HCT116 (cell line): ENCODE data around the gene ATF2. TPM values are rescaled to one million over a fixed set of nuclear protein-coding genes. Genes with fewer than 3 reads are reported as not detected.

ENCODE experiments used
- ATAC-seq: fragments of 200-7000 bp; cut with Tn5 transposase; 2 replicates; pipeline ENCODE4 v1.9.1; 2020; ENCODE audit warnings: mild to moderate bottlenecking, moderate library complexity
- BruUV-seq: library from RNA; stranded (reverse); fragments of 400-500 nt; replicated peaks from 2 replicates; lab custom pipeline; 2021; lab: Mats Ljungman, UMichigan
- CTCF ChIA-PET: fragments of 300-600 bp; sonication (Branson Sonifier 250); formaldehyde crosslinking; loops from one replicate; lab custom pipeline; 2021; ENCODE audit warnings: antibody characterized with exemption; lab: Charles Lee
- POLR2A ChIA-PET: fragments of 300-600, 350-600 bp; sonication (Branson Sonifier 250); formaldehyde crosslinking; loops from one replicate; lab custom pipeline; 2021; ENCODE audit warnings: antibody characterized with exemption; lab: Charles Lee
- RAD21 ChIA-PET, 2 experiments: fragments of 300-600 bp; sonication (Branson Sonifier 250); formaldehyde crosslinking; loops; one replicate each; lab custom pipeline; 2023; ENCODE audit warnings: low total read pairs in 2 of 2; ENCODE audit not compliant: uncharacterized antibody in 2 of 2, unreplicated experiment in 2 of 2, low non-redundant PET in 1 of 2; lab: Charles Lee
- DNase-seq: peaks from one replicate; pipeline ENCODE4 v3.0.0-alpha.2; 2010; ENCODE audit warnings: low read depth, low spot score
- H2AFZ ChIP-seq: fragments of 200-600 bp; shearing (Covaris generic), sonication (generic); 2 replicates; pipeline ENCODE4 v1.6.1; 2017; ENCODE audit warnings: low read depth, mixed run types, mixed read lengths, antibody characterized with exemption, low read length; ENCODE audit not compliant: poor library complexity, severe bottlenecking
- H3K27ac ChIP-seq: 2 replicates; pipeline ENCODE4 v1.5.1; 2012; ENCODE audit warnings: low read depth, low read length
- H3K27me3 ChIP-seq: fragments of 200-600 bp; sonication (generic); 2 replicates; pipeline ENCODE4 v1.6.1; 2016; ENCODE audit warnings: mixed run types, low read length, mixed read lengths; ENCODE audit not compliant: insufficient read depth
- H3K36me3 ChIP-seq, 2 experiments: fragments of 200-500 bp in 1 of 2; fragments of 200-600 bp in 1 of 2; sonication (Bioruptor generic) in 1 of 2; sonication (generic) in 1 of 2; 2 replicates each; pipeline versions ENCODE4 v1.5.1 to v1.6.1; 2014 to 2016; ENCODE audit warnings: low read length in 2 of 2, inconsistent platforms in 1 of 2, mixed read lengths in 1 of 2, mixed run types in 1 of 2; ENCODE audit not compliant: insufficient read depth in 2 of 2, control insufficient read depth in 1 of 2
- H3K4me1 ChIP-seq, 2 experiments: fragments of 200-600 bp in 1 of 2; sonication (generic) in 1 of 2; 2 replicates each; pipeline versions ENCODE4 v1.5.1 to v1.6.1; 2012 to 2017; ENCODE audit warnings: low read length in 2 of 2, inconsistent platforms in 1 of 2, mild to moderate bottlenecking in 1 of 2, mixed read lengths in 1 of 2, mixed run types in 1 of 2, moderate library complexity in 1 of 2; ENCODE audit not compliant: insufficient read depth in 2 of 2, control insufficient read depth in 1 of 2
- H3K4me2 ChIP-seq: fragments of 200-600 bp; sonication (generic); 2 replicates; pipeline ENCODE4 v1.6.1; 2017; ENCODE audit warnings: mixed run types, low read length, mixed read lengths
- H3K4me3 ChIP-seq, 2 experiments: fragments of 200-600 bp in 1 of 2; sonication (generic) in 1 of 2; replicated peaks in 1 of 2; 2 replicates each; pipeline ENCODE4 v1.5.1; 2011 to 2016; ENCODE audit warnings: low read length in 2 of 2, control low read depth in 1 of 2, low read depth in 1 of 2, mild to moderate bottlenecking in 1 of 2, mixed read lengths in 1 of 2, mixed run types in 1 of 2
- H3K79me2 ChIP-seq: fragments of 200-600 bp; sonication (generic); 2 replicates; pipeline ENCODE4 v1.6.1; 2017; ENCODE audit warnings: mild to moderate bottlenecking, mixed run types, low read length, moderate library complexity, mixed read lengths; ENCODE audit not compliant: insufficient read depth
- H3K9ac ChIP-seq: fragments of 200-600 bp; sonication (generic); 2 replicates; pipeline ENCODE4 v1.6.1; 2016; ENCODE audit warnings: low read length, mixed read lengths
- H3K9me2 ChIP-seq: fragments of 200-600 bp; sonication (generic), shearing (Covaris generic); 2 replicates; pipeline ENCODE4 v1.6.1; 2017; ENCODE audit warnings: mixed run types, mild to moderate bottlenecking, moderate library complexity; ENCODE audit not compliant: insufficient read depth
- H3K9me3 ChIP-seq, 2 experiments: fragments of 200-500 bp in 1 of 2; fragments of 200-600 bp in 1 of 2; sonication (Bioruptor generic) in 1 of 2; sonication (generic) in 1 of 2; 2 replicates each; pipeline ENCODE4 v1.6.1; 2014 to 2017; ENCODE audit warnings: low read length in 2 of 2, mixed read lengths in 2 of 2, inconsistent platforms in 1 of 2, low read depth in 1 of 2, mild to moderate bottlenecking in 1 of 2, mixed run types in 1 of 2, moderate library complexity in 1 of 2; ENCODE audit not compliant: control insufficient read depth in 1 of 2, insufficient read depth in 1 of 2
- H4K20me1 ChIP-seq: fragments of 200-600 bp; sonication (generic), shearing (Covaris generic); 2 replicates; pipeline ENCODE4 v1.6.1; 2017; ENCODE audit warnings: mixed run types, mild to moderate bottlenecking, moderate library complexity; ENCODE audit not compliant: insufficient read depth
- CBX3 ChIP-seq: IDR thresholded peaks from 2 replicates; pipeline ENCODE4 v1.6.1; 2012; ENCODE audit warnings: low read depth
- CEBPB ChIP-seq: IDR thresholded peaks from 2 replicates; pipeline ENCODE4 v1.6.1; 2012; ENCODE audit warnings: low read depth
- ELF1 ChIP-seq: IDR thresholded peaks from 2 replicates; pipeline ENCODE4 v1.6.1; 2012; ENCODE audit warnings: low read depth, borderline replicate concordance
- EZH2 ChIP-seq: fragments of 200-600 bp; sonication (generic); IDR thresholded peaks from 2 replicates; pipeline ENCODE4 v1.6.1; 2017; ENCODE audit warnings: antibody characterized with exemption, mixed run types
- JUND ChIP-seq: IDR thresholded peaks from 2 replicates; pipeline ENCODE4 v1.6.1; 2012
- POLR2AphosphoS5 ChIP-seq: IDR thresholded peaks from 2 replicates; pipeline ENCODE4 v1.6.1; 2011; ENCODE audit warnings: mild to moderate bottlenecking, low read depth, low read length, moderate library complexity
- RAD21 ChIP-seq: IDR thresholded peaks from 2 replicates; pipeline ENCODE4 v1.6.1; 2012; ENCODE audit warnings: low read depth, mild to moderate bottlenecking
- SIN3A ChIP-seq: IDR thresholded peaks from 2 replicates; pipeline ENCODE4 v1.6.1; 2012; ENCODE audit warnings: low read depth
- SP1 ChIP-seq: IDR thresholded peaks from 2 replicates; pipeline ENCODE4 v1.6.1; 2012; ENCODE audit warnings: low read depth
- SRF ChIP-seq: IDR thresholded peaks from 2 replicates; pipeline ENCODE4 v1.6.1; 2012; ENCODE audit warnings: low read depth
- TCF7L2 ChIP-seq: IDR thresholded peaks from 2 replicates; pipeline ENCODE4 v1.7.0; 2011; ENCODE audit warnings: borderline replicate concordance, inconsistent platforms; ENCODE audit not compliant: insufficient read depth, insufficient read length; ENCODE audit errors: extremely low read depth
- YY1 ChIP-seq: IDR thresholded peaks from 2 replicates; pipeline ENCODE4 v1.6.1; 2011; ENCODE audit warnings: low read length, low read depth, moderate library complexity, mild to moderate bottlenecking; ENCODE audit not compliant: insufficient replicate concordance; ENCODE audit errors: extremely low read depth
- ZBTB33 ChIP-seq: IDR thresholded peaks from 2 replicates; pipeline ENCODE4 v1.6.1; 2011; ENCODE audit warnings: mild to moderate bottlenecking, low read length, moderate library complexity; ENCODE audit not compliant: insufficient replicate concordance; ENCODE audit errors: extremely low read depth
- ZFX ChIP-seq: fragments of 450-650 bp; IDR thresholded peaks from 2 replicates; pipeline ENCODE4 v1.6.1; 2017
- intact Hi-C: fragments of 100-400 bp; cut with micrococcal nuclease; formaldehyde crosslinking; loops from 2 replicates; pipeline ENCODE4 v1.10.0; 2022
- total RNA-seq: library from RNA; stranded (reverse); gene quantifications from one replicate; pipeline ENCODE4 v1.2.1, GENCODE V29; 2021; ENCODE audit not compliant: unreplicated experiment
- TF ChIP-seq, protein P1 (sequence below): IDR thresholded peaks from 2 replicates; pipeline ENCODE4 v1.6.1; 2012
- TF ChIP-seq, protein P2 (sequence below): IDR thresholded peaks from 2 replicates; pipeline ENCODE4 v1.6.1; 2012; ENCODE audit warnings: low read depth
- TF ChIP-seq, protein P3 (sequence below), 3 experiments: fragments of 200-600 bp in 1 of 3; sonication (generic) in 1 of 3; IDR thresholded peaks in 2 of 3; conservative IDR thresholded peaks in 1 of 3; 2 replicates each; pipeline ENCODE4 v1.5.1; 2012 to 2017; ENCODE audit warnings: low read depth in 2 of 3, low read length in 2 of 3, antibody characterized with exemption in 1 of 3, borderline replicate concordance in 1 of 3, control low read depth in 1 of 3, mild to moderate bottlenecking in 1 of 3, mixed read lengths in 1 of 3, mixed run types in 1 of 3, moderate library complexity in 1 of 3; ENCODE audit not compliant: insufficient read depth in 1 of 3

The ATF2 gene
- total RNA-seq, 1 experiment from 2014 or later, result 29.6 TPM

GRCh38 chr2:175143191-175143590 is 24.8 kb downstream of the ATF2 start:
- H2AFZ ChIP-seq, result no peak overlapping the region
- no peaks in the 10 kb centered on the region for H3K9me2 ChIP-seq
- H3K27me3 ChIP-seq, result no peaks in the 10 kb centered on the region
- POLR2A ChIA-PET, result no interaction called here
- no peak for TF ChIP-seq ELF1
- TF ChIP-seq EZH2, result no peak
- TF ChIP-seq SRF, result no peak
- TF ChIP-seq, protein P1, sequence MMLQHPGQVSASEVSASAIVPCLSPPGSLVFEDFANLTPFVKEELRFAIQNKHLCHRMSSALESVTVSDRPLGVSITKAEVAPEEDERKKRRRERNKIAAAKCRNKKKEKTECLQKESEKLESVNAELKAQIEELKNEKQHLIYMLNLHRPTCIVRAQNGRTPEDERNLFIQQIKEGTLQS, result no peak
- TF ChIP-seq, protein P2, sequence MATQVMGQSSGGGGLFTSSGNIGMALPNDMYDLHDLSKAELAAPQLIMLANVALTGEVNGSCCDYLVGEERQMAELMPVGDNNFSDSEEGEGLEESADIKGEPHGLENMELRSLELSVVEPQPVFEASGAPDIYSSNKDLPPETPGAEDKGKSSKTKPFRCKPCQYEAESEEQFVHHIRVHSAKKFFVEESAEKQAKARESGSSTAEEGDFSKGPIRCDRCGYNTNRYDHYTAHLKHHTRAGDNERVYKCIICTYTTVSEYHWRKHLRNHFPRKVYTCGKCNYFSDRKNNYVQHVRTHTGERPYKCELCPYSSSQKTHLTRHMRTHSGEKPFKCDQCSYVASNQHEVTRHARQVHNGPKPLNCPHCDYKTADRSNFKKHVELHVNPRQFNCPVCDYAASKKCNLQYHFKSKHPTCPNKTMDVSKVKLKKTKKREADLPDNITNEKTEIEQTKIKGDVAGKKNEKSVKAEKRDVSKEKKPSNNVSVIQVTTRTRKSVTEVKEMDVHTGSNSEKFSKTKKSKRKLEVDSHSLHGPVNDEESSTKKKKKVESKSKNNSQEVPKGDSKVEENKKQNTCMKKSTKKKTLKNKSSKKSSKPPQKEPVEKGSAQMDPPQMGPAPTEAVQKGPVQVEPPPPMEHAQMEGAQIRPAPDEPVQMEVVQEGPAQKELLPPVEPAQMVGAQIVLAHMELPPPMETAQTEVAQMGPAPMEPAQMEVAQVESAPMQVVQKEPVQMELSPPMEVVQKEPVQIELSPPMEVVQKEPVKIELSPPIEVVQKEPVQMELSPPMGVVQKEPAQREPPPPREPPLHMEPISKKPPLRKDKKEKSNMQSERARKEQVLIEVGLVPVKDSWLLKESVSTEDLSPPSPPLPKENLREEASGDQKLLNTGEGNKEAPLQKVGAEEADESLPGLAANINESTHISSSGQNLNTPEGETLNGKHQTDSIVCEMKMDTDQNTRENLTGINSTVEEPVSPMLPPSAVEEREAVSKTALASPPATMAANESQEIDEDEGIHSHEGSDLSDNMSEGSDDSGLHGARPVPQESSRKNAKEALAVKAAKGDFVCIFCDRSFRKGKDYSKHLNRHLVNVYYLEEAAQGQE, result no peak
- no peak for TF ChIP-seq ZBTB33
- no peak for TF ChIP-seq YY1
- TF ChIP-seq CBX3, result no peak
- TF ChIP-seq CEBPB, result no peak
- TF ChIP-seq, protein P3, sequence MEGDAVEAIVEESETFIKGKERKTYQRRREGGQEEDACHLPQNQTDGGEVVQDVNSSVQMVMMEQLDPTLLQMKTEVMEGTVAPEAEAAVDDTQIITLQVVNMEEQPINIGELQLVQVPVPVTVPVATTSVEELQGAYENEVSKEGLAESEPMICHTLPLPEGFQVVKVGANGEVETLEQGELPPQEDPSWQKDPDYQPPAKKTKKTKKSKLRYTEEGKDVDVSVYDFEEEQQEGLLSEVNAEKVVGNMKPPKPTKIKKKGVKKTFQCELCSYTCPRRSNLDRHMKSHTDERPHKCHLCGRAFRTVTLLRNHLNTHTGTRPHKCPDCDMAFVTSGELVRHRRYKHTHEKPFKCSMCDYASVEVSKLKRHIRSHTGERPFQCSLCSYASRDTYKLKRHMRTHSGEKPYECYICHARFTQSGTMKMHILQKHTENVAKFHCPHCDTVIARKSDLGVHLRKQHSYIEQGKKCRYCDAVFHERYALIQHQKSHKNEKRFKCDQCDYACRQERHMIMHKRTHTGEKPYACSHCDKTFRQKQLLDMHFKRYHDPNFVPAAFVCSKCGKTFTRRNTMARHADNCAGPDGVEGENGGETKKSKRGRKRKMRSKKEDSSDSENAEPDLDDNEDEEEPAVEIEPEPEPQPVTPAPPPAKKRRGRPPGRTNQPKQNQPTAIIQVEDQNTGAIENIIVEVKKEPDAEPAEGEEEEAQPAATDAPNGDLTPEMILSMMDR (IDR thresholded peaks at IDR 0.05 in 2 of 3, conservative IDR thresholded peaks at IDR 0.05 in 1 of 3; ENCODE audit: borderline replicate concordance in 1 of 3, insufficient read depth in 1 of 3, low read depth in 2 of 3, low read length in 2 of 3), result no peak
- no peak for TF ChIP-seq JUND
- TF ChIP-seq TCF7L2, result no peak
- no peak for TF ChIP-seq POLR2AphosphoS5
- no peak for TF ChIP-seq RAD21
- no peak for TF ChIP-seq SIN3A
- no peak for TF ChIP-seq ZFX
- TF ChIP-seq SP1, result no peak
- no TSS peak for BruUV-seq
- H3K27ac ChIP-seq, result no peak overlapping the region
- no peak overlapping the region for H3K4me3 ChIP-seq
- ATAC-seq (no peak), DNase-seq (no peak)
- RAD21 ChIA-PET, result no interaction called here
- H3K9me3 ChIP-seq, result no peaks in the 10 kb centered on the region
- peaks cover 20% of the 10 kb centered on the region for H3K79me2 ChIP-seq
- H3K9ac ChIP-seq, result no peak overlapping the region
- H3K4me2 ChIP-seq, result no peak overlapping the region
- H3K4me1 ChIP-seq, result no peaks in the 10 kb centered on the region
- H4K20me1 ChIP-seq, result no peaks in the 10 kb centered on the region
- intact Hi-C loops, result no loop called here
- H3K36me3 ChIP-seq, result no peaks in the 10 kb centered on the region
- CTCF ChIA-PET, result no interaction called here
